Lung microvascular endothelial cell (primary cell): ENCODE data around the gene MCM8. TPM values are rescaled to one million over a fixed set of nuclear protein-coding genes. Genes with fewer than 3 reads are reported as not detected.

Experiments
- DNase-seq, 2 donors: peaks; one replicate each; pipeline versions ENCODE4 v3.0.0 to v3.0.0-alpha.2; 2010; ENCODE audit warnings: low read depth in 2 of 2
- total RNA-seq: library from RNA; depleted of rRNA; stranded (reverse); fragments of >200 nt; gene quantifications from 2 replicates; pipeline ENCODE4 v1.2.1, GENCODE V29; 2014

The MCM8 gene
- total RNA-seq, 1 donor from 2014 or later, result 3.8 TPM

DNA sequence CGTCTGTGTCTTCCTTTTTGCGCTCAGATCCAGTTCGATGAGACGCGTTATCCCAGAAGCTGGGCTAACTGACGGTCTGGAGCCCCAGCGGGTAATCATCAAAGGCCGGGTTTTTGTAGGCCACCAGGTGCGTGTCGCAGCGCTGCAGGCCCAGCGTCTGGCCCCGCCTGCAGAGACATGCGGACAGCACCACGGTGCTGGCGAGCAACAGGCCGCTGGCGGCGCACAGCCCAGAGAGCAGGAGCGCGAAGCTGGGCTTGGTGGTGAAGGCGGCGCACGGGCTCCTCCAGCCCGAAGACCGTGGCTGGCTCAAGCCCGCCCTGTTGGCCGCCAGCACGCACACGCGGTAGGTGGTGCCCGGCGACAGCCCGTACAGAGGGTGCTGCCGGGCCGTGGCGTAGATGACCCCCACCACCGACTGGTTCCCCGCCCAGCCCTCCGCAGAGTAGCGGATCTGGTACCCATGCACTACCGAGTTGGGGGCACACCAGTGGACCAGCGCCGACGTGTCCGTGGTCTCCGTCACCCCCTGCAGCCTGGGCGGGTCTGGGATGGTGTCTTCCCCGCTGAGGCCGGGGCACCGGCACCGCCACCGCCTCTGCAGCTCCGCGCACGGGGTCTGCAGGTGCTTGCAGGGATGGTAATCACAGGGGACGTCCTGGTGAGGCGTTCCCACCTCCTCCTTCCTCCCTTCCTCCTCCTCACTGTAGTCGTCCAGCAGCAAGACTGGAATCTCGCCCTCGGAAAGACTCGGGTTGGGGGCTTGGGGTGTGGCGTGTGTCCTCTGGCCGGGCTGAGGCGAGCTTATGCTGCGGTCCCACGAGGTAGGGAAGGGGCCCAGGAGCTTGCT, 90.7 kb downstream of the MCM8 start:
- no peak for DNase-seq

DNA sequence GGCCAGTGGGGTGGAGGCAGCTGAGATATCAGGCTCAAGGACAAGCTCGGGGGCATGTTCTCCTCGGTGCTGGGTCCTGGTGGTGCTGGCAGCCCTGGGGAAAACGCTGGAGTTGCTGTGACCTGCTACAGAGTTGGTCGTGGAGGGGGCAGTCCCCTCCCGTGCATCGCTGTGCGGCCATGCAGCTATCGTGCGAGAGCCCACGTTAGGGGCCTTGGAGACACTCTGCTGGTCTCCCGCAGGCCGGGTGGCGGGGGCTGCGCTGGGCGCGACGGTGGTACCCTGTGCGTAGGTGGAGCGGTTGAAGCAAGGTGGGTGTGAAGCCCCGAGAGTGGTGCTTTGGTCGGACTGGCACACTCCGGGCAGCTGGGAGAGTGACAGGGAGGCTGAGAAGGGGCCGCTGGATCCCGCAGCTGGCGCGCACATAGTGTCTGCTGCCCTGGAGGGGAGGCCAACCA, 91.4 kb downstream of the MCM8 start:
- no peak for DNase-seq

DNA sequence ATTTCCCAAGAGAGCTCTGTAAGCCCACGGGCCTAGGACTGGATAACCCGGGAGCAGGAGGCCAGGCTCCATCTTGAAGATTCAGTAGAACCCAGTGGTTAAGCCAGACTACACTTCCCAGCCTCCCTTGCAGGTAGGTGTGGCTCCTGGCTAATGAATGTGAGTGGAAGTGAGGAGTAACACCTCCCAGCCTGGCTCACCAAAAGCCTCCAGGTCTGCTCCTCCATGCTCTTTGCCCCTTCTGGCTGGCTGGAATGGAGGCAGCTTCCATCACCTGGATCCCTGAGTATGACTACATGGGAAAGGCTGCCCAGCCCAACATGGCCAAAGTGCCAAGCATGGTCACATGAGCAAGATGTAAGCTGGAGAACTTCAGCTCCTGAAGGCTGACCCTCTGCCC, 93.7 kb downstream of the MCM8 start:
- DNase-seq, result no peak

DNA sequence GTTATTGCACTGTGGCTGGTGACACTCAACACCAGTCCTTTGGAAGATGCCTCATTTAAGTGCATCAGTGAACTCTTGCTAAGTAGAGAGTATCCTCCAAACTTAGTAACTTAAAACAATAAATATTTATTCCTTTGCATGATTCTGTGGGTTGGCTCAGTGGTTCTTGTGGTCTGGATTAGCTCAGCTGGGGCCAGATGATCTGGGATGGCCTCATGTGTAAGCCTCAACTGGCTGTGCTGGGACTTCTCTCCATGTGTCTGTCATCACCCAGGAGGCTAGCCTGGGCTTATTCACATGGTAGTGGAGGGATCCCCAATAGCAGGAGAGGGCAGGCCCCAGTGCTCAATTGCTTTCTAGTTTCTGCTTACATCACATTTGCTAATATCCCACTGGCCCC, 95.1 kb downstream of the MCM8 start:
- DNase-seq, result no peak

DNA sequence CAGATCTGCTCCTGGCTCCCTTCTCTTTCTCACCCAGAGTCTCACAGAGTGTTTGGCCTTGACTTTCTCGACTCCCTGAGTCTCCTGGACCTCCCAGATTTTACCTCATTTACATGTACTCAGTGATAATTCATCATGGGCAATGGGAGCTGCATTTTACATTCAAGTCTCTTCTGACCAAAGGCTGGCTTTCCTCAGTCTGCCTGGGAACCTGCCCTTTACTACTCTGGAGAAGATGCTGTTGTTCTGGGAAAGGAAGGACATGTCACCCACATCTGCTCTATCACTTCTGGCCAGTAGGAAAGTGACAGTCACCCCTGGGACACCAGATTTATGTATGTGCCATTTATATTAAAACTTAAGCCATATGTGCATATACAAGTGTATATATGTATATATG, 96.0 kb downstream of the MCM8 start:
- DNase-seq, result no peak

DNA sequence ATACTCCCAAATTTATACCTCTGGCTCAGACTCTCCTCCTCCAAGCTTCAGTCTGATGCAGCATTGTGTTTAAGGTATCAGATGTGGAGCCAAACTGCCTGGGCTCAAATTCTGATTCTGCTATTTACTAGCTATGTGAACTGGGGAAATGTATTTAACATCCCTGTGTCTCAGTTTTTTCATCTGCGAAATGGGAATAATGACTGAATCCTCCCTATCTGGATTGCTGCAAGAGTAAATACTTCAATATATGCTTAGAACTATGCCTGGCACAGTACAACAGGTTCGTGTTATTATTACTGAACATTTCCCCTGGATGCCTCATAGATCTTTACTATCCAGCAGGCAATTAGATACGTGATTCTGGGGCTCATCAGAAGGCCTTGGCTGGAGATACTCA, 97.9 kb downstream of the MCM8 start:
- no peak for DNase-seq

Other genes starting within 250 kb of the MCM8 start
- 2.2 and 2.6 TPM in 2 replicates for gene SHLD1, start 200.3 kb upstream of the MCM8 start, total RNA-seq
- under 0.01 and 0.20 TPM in 2 replicates for gene CHGB, start 39.1 kb upstream of the MCM8 start, total RNA-seq
- gene TRMT6, start 119 bp upstream of the MCM8 start, total RNA-seq, result 4.4 and 6.0 TPM in 2 replicates
- 21.6 and 22.6 TPM in 2 replicates for gene CRLS1, start 55.5 kb downstream of the MCM8 start, total RNA-seq
- gene LRRN4, start 103.4 kb downstream of the MCM8 start, total RNA-seq, result not detected in 2 replicates
- gene FERMT1, start 172.4 kb downstream of the MCM8 start, total RNA-seq, result under 0.01 and 0.44 TPM in 2 replicates